K562 (cell line): ENCODE measurements around the gene SETD3. TPM values are rescaled to one million over a fixed set of nuclear protein-coding genes. Genes with fewer than 3 reads are reported as not detected.

ENCODE experiments used
- BRCA1 ChIP-seq, 2 experiments: fragments of 450-650 bp in 1 of 2; sonication (generic) in 1 of 2; formaldehyde crosslinking in 1 of 2; IDR thresholded peaks; 2 replicates each; pipeline versions ENCODE4 v1.5.0 to v1.6.1; 2017 to 2020; ENCODE audit warnings: mild to moderate bottlenecking in 1 of 2, missing genetic modification reagents in 1 of 2
- EGR1 ChIP-seq: fragments of 450-650 bp; conservative IDR thresholded peaks from 2 replicates; pipeline ENCODE4 v1.6.1; 2017; ENCODE audit warnings: mild to moderate bottlenecking
- FOS ChIP-seq: IDR thresholded peaks from 3 replicates; pipeline ENCODE4 v1.6.1; 2011; ENCODE audit not compliant: insufficient read length; ENCODE audit errors: extremely low read depth
- HIVEP1 ChIP-seq: fragments of 250-450 bp; sonication (Bioruptor Pico); IDR thresholded peaks from 2 replicates; pipeline ENCODE4 v1.4.0; 2020; ENCODE audit warnings: mild to moderate bottlenecking
- JUND ChIP-seq, 2 experiments: IDR thresholded peaks; 2 replicates in 1 of 2; 3 replicates in 1 of 2; pipeline ENCODE4 v1.6.1; 2011; ENCODE audit warnings: borderline replicate concordance in 2 of 2, low read depth in 2 of 2, low read length in 2 of 2, improper control_type of control experiment in 1 of 2, missing biosample characterization in 1 of 2, missing genetic modification characterization in 1 of 2, missing genetic modification reagents in 1 of 2
- POLR2A ChIP-seq: fragments of 450-650 bp; conservative IDR thresholded peaks from 2 replicates; pipeline ENCODE4 v1.6.1; 2016
- ZNF778 ChIP-seq: fragments of 450-650 bp; formaldehyde crosslinking; IDR thresholded peaks from 2 replicates; pipeline ENCODE4 v1.4.0; 2020; ENCODE audit warnings: mild to moderate bottlenecking, moderate library complexity
- polyA plus RNA-seq, 8 experiments: library from polyadenylated mRNA; depleted of rRNA in 4 of 8; stranded (reverse) in 5 of 8; unstranded in 3 of 8; fragments of >200 nt; fragmentation: Nextera tagmentation in 2 of 8; fragmentation: Illumina TruSeq in 1 of 8; extraction: Ambion mirVana in 2 of 8; extraction: Trizol in 1 of 8; gene quantifications; 2 replicates each; pipeline versions ENCODE4 v1.2.1 to v1.2.3, GENCODE V29; 2011 to 2014; ENCODE audit warnings: inconsistent platforms in 1 of 8, missing spikeins in 1 of 8
- total RNA-seq, 7 experiments: library from RNA; depleted of rRNA in 6 of 7; stranded (reverse); fragments of >200 nt in 6 of 7; fragmentation: Illumina TruSeq in 2 of 7; extraction: Trizol in 2 of 7; gene quantifications; 2 replicates each; pipeline versions ENCODE4 v1.2.1 to v1.2.3, GENCODE V29; 2011 to 2021; ENCODE audit warnings: low replicate concordance in 1 of 7
- TF ChIP-seq, protein P1 (sequence below): fragments of 450-650 bp; formaldehyde crosslinking; IDR thresholded peaks from 2 replicates; pipeline ENCODE4 v1.4.0; 2020; ENCODE audit warnings: mild to moderate bottlenecking

SETD3 gene
- total and polyA plus RNA-seq, 9 of the 15 experiments (the other 6 are each of a cell fraction or from before 2014, with no cell fraction given): 8.5 to 35.9 (median 26.5) TPM

GRCh38 chr14:99383472-99384449 lies 96.9 kb downstream of the SETD3 start (continued):
- TF ChIP-seq, protein P1, sequence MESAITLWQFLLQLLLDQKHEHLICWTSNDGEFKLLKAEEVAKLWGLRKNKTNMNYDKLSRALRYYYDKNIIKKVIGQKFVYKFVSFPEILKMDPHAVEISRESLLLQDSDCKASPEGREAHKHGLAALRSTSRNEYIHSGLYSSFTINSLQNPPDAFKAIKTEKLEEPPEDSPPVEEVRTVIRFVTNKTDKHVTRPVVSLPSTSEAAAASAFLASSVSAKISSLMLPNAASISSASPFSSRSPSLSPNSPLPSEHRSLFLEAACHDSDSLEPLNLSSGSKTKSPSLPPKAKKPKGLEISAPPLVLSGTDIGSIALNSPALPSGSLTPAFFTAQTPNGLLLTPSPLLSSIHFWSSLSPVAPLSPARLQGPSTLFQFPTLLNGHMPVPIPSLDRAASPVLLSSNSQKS (CRISPR knock-in tag): no peak
- TF ChIP-seq EGR1 (no peak), ZNF778 (no peak), JUND (IDR thresholded peaks at IDR 0.05; ENCODE audit: borderline replicate concordance, low read depth, low read length) (no peak), JUND (tag; IDR thresholded peaks at IDR 0.05; ENCODE audit: borderline replicate concordance, low read depth, low read length) (no peak), FOS (no peak), POLR2A (no peak), BRCA1 (IDR thresholded peaks at IDR 0.05) (no peak), BRCA1 (CRISPR knock-in tag; IDR thresholded peaks at IDR 0.05) (no peak), HIVEP1 (CRISPR knock-in tag) (no peak)
